Right kidney (tissue), 9 donors: Measurements from ENCODE around the gene ZNF2.
"Not testable (repeated sequence)": the region's sequence is repeated elsewhere in the genome, so short reads cannot be mapped to it uniquely, and the experiment has no call there.

Experiments used
- DNase-seq: peaks from one replicate; pipeline ENCODE4 v3.0.0-alpha.2; 2016
- long read RNA-seq, 8 donors: transcript quantifications; one replicate each; lab custom pipeline, GENCODE V29; 2026

Gene ZNF2
- long read RNA-seq, donor 1, partial matches to known transcripts, result 0 of 2 reads
- long read RNA-seq, donor 1, other reads (novel, unspliced or antisense), result 0 of 2 reads
- long read RNA-seq, donor 2, result 0 reads
- long read RNA-seq, donor 3, partial matches to known transcripts, result 0 of 3 reads
- long read RNA-seq, donor 3, other reads (novel, unspliced or antisense), result 0 of 3 reads
- long read RNA-seq, donor 4, partial matches to known transcripts, result 0 of 4 reads
- long read RNA-seq, donor 4, other reads (novel, unspliced or antisense), result 0 of 4 reads
- long read RNA-seq, donor 5, partial matches to known transcripts, result 0 of 2 reads
- long read RNA-seq, donor 5, other reads (novel, unspliced or antisense), result 0 of 2 reads
- long read RNA-seq, donor 6, partial matches to known transcripts, result 0 of 2 reads
- long read RNA-seq, donor 6, other reads (novel, unspliced or antisense), result 0 of 2 reads
- long read RNA-seq, donor 7, partial matches to known transcripts, result 0 of 2 reads
- long read RNA-seq, donor 7, other reads (novel, unspliced or antisense), result 0 of 2 reads
- long read RNA-seq, donor 8, partial matches to known transcripts, result 0 of 3 reads
- long read RNA-seq, donor 8, other reads (novel, unspliced or antisense), result 0 of 3 reads

DNA sequence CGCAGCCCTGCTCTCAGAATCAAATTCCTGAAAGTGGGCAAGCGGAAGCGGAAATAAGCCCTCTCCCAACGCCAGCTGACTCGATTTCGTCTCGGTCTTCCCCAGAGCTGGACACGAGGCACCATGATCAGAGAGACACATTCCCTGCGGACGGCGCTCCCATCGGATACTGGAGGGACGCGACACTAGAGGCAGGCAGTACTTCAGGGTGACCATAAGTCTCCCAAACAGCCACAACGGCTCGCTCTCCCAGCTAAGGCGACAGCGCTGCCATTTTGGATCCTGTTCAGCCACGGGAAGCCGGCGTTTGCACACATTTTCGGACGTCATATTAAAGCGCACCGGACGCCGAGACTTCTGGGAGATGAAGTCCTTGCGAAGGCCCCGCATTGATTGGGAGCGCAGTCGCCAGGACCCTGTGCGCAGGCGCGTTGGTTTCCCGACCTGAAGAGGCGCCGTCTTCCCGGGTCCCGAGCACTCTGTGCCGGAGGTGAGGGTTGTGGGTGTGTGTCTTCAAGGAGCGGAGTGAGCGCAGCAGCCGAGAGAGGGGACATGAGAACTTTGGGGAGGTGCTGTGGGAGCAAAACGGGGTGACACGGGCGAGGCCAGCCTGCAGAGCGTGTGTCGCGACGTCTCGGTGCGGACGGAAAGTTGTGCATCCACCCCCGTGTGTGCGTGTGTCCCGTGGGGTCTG is at the start of gene ZNF2:
ZNF2 (plus strand) TSS at position 439 of the 694 bp plus-strand sequence. CDS start 10,418 bp downstream, outside the sequence.
- peak; percentile 97 for DNase-seq

DNA sequence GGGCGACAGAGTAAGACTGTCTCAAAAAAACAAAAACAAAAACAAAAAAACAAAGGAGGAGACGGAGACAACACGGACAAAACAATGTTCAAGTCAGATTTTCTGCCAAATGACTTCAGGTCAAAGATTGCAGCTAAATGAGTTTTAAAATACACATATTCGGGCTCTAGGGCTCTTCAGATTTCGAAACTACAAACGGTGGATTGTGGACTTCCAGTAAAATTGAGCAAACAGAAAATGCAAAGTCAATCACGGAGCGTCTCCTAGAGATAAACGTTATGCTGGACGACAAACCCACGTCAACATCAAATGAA is 44.6 kb upstream of the ZNF2 start:
- DNase-seq, result no peak

GRCh38 chr2:95121407-95122196 is 44.0 kb upstream of the ZNF2 start, which contains the start of gene MRPS5:
MRPS5 (minus strand) TSS chr2:95121808; CDS start chr2:95121791, 17 bp downstream.
- DNase-seq, result peak; percentile 99

GRCh38 chr2:95122197-95122551 is 43.4 kb upstream of the ZNF2 start:
- DNase-seq, result no peak

DNA sequence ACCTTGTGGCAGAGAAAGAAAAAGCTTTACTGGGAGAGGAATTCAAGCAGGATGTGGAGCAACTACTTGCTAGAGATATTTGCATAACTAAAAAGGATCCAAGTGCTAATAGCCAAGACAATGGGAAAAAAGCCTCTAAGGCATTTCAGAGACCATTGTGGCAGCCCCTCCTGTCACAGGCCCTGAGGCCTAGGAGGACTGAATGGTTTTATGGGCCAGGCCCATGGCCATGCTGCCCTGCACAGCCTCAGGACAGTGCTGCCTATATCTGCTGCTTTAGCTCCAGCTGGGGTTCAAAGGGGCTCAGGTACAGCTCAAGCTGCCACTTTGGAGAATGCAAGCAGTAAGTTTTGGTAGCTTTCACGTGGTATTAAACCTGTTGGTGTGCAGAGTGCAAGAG is 26.9 kb upstream of the ZNF2 start:
- no peak for DNase-seq

GRCh38 chr2:95143838-95144237 is 21.8 kb upstream of the ZNF2 start:
- DNase-seq, result no peak

DNA sequence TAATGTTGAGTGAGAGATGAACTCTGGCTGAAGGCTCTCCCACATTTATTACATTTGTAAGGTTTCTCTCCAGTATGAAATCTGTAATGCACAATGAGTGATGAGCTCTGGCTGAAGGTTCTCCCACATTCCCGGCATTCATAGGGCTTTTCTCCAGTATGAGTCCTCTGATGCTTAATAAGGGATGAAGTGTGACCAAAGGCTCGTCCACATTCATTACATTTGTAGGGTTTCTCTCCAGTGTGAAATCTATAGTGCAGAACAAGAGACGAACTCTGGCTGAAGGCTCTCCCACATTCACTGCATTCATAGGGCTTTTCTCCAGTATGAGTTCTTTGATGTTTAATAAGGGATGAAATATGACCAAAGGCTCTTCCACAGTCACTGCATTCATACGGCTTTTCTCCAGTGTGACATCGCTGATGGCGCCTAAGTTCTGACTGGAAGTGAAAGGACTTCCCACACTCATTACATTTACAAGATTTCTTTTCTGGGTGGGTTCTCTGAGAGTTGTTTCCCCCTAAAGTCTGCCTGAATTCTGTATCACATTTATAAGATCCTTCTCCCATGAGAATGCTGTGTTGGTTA is 16.1 kb upstream of the ZNF2 start:
- no peak for DNase-seq

- DNase-seq, result no peak
Observed at GRCh38 chr2:95158441-95158840, 7.2 kb upstream of the ZNF2 start.

DNA sequence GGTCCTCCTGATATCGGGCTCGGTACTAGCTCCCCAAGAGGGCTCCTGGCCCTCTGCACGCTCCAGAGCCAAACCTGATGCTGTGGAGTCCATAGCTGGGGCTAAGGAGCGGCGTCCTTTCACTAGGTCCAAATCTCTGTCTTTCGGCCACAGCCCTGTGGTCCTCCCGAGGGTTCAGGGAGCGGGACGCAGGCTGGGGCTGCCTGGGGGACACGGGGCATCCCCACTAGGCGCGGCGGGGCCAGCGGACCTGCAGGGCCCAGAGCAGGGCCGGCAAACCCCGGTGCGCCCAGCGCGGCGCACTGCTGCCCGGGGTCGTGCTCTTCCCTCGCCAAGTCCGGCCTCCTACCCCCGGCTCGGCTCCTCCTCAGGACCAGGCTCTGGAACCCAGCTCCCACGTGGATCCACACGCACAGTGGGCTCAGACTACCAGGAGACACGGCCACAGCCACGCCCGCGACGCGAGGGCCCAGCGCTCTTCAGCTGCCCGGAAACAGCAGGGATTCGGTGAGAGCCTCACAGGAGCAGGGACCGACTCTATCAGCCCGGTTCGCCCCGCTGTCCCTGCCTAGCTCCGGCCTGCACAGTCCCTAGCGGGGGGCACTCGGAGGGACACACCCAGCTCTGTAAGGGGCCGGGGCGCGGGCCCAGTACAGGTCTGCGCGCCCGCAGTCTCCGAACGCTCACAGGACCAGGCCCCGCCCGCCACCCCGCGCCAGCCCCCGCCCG is 6.6 kb upstream of the ZNF2 start:
- DNase-seq, result peak; percentile 83

- DNase-seq, result peak; percentile 73
Observed at GRCh38 chr2:95159690-95160449, 5.7 kb upstream of the ZNF2 start, which contains the start of gene ZNF514. ZNF514 (minus strand) TSS chr2:95159848; CDS start chr2:95153253, 6,595 bp downstream.

DNA sequence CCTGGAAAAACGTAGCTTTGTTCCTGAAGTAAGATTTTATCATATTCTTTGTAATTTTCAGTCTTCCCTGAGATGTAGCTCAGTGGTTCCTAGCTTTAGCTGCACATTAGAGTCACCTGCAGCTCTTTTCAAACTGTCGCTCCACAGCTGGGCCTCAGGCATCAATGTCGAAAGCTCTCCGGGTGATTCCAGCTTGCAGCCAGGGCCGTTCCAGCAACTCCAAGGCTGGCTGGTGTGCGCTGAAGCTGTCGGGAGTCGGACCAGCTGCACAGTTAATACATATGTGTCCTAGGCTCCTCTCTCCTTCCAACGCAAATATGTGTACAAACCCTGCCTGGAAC is 609 bp upstream of the ZNF2 start:
- DNase-seq, result no peak

DNA sequence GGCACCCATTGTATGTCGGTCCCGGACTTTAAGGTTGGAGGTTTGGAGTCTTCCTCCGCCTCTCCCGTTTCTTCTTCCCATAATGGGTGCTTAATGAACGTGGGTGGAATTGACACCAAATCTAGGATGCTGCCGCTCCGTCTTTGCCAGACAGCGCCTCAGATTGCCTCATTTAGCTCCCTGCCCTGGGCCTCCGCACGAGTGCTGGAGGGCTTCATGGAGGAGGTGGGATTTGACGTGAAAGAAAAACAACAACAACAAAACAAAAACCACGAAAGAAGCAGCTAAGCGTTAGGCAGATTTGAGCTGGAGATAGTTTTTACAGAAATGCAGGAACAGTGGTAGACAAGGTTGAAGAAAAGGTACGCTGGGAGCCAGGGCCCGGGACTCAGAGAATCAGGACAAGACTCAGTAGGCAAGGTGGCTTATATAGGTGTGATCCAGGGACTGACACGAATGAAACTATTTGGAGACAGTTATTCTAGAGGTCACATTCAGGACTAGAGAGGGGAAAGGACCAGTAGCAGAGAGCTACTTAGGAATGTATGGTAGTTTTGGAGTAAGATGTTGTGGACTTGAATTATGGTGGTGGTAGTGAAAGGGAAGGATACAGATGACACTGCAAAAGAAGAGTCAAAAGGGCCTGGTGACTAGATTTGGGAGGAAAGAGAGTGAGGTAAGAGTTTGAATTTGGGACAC is 605 bp downstream of the ZNF2 start:
- DNase-seq, result no peak

GRCh38 chr2:95171902-95172301 is 6.3 kb downstream of the ZNF2 start:
- no peak for DNase-seq

GRCh38 chr2:95174031-95174542 is 8.5 kb downstream of the ZNF2 start:
- DNase-seq, result no peak

- no peak for DNase-seq
Observed at GRCh38 chr2:95179451-95179850, 13.8 kb downstream of the ZNF2 start.

DNA sequence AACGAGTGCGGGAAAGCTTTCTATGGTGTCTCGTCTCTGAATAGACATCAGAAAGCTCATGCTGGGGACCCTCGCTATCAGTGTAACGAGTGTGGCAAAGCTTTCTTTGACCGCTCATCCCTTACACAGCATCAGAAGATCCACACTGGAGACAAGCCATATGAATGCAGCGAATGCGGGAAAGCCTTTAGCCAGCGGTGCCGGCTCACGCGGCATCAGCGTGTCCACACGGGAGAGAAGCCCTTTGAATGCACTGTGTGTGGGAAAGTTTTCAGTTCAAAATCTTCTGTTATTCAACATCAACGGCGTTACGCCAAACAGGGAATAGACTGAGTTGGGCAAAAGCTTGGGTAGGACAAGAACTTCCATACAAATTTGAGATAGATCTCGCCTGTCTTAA is 16.2 kb downstream of the ZNF2 start:
- no peak for DNase-seq

DNA sequence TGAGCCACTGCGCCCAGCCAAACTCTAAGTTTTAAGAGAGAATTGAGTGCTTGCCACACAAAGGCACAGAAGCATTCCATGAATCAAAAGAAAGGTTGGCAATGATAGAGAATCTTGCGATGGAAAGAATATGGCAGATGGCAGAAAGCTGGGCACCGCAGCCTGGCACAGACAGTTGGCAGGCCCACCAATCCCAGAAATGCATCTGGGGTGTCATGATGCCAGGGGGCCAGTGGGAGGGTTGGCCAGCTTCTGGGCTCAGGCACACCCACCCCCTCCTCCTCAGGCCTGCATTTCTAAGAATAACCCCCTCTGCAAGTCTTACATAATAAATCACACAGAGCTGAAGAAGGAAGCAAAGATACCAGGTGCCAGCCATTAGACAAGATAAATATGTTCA is 19.6 kb downstream of the ZNF2 start:
- DNase-seq, result no peak

DNA sequence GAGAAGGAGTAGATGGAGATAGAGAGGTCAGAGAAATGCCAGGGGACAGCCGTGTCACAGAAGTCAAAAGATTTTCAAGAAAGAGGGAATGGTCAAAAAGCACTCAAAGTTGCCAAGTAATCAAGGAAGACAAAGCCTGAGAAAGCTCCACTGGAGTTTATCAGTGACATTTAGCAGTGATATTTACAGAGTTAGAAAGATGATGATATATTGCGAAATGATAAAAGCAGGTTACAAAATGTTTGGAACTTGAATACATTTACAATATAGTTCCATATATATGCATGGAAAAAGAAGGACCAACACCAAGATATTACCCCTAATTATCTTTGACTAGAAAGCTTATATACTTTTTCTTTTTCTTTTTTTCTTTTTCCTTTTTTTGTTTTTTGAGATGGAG is 20.4 kb downstream of the ZNF2 start:
- no peak for DNase-seq

DNA sequence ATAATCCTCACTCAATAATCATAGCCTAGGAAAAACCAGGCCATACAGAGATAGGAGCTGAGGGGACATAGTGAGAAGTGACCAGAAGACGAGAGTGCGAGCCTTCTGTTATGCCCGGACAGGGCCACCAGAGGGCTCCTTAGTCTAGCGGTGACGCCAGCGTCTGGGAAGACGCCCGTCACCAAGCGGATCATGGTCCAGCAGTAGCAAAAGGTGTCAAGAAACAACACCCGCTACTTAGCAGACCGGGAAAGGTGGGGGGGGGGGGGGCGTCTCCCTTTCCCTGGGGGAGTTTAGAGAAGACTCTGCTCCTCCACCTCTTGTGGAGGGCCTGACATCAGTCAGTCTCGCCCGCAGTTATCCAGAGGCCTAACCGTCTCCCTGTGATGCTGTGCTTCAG is 27.3 kb downstream of the ZNF2 start:
- not testable (repeated sequence) for DNase-seq

DNA sequence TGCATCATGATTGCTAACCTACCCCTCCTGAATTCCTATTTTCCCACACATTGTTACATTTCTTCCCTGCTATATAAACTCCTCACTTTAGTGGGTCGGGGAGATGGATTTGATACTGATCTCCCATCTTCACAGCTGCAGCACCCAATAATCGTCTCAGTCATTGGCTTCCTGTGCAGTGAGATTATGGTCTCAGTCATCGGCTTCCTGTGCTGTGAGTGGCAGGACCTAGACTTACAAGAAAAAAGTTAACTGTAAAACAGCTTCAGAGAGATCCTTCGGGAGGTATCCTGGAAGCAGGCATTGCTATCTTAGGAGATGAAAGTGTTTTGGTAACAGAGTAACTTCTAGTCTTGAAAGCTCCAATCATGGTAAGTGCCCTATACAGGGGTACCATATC is 38.3 kb downstream of the ZNF2 start:
- no peak for DNase-seq
